ENCODE measurements around the gene TFF1.

TFF1 gene

DNA sequence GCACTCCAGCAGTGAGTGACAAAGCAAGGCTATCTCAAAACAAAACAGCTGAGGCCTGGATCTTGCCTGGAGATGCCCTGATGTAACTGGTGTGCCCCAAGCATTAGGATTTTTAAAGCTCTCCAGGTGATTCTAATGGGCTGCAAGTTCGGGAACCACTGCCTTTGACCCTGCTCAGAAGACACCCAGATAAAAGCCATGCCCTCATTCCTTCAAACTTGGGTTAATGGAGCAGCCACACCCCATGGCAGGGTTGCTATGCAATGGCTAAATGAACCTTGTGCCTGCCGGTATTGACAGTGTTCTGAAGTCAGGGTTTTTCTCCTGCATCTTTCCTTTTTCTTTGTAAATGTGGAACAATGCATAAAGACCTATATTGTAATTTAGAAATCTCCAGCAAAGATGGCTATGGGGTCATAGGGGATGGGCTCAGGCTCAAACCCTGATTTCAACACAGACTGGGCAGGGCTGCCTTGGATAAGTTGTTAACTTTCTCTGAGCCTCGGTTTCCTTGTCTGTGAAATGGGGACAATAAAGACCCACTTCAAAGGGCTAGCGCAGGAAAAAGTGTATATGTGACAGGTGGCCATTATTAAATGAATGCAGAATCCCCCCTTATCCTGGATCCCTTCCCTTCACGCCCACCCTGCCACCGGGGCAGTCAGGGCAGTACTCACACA lies 51.6 kb downstream of the TFF1 start:
- DNase-seq = no peak

DNA sequence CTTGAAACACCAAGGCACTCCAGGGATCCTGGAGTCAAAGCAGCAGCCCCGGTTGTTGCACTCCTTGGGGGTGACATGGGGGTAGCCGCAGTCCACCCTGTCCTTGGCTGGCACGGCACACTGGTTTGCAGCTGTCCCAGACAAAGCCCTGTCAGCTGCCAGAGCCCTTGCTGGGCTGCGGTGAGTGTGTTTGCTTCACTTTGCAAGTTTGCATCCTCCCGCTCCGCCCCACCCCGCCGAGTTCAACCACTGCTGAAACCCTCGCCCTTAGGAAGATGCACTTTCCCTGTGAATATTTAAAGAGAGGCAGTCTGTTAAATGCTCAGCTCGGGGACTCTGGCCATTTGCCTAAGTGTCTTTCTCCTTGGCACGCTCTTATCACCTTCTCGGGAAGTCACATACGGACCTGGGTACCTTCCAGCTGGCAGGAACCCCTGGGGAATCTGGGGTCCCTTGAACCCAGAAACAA lies 52.8 kb downstream of the TFF1 start:
- no peak for DNase-seq

DNA sequence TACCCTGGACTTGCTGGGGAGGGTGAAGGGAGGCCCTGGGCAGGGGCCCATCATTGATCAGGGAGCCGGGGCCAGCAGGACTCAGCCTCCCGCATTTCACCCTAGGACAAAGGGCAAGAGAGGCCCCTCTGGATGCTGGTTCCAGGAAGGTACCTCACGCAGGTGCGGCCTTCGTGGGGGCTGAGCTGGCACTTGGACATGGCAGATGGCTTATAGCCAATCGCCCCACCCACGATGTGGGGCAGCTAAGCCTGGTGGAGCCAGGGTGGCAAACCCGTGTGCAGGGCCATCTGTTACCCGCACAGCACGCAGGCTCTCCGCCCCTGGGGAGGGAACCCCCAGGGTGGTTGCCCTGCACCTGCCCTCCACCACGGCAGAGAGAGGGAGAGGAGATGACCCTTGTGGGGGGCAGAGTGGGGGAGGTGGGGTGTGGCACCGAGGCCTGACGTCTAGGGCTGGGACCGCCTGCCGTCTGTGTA lies 53.7 kb downstream of the TFF1 start:
- DNase-seq = no peak

All from activated CD8-positive, alpha-beta memory T cell treated with anti-CD3 and anti-CD28 coated beads, Interleukin-2, amount 50 U/mL, for 4 hours (primary cell).